CD4-positive, alpha-beta T cell treated with Interleukin-6 at 100 ng/mL for 8 hours (primary cell): Measurements from ENCODE around the gene XG.
"Not testable (repeated sequence)": the region's sequence is repeated elsewhere in the genome, so short reads cannot be mapped to it uniquely, and the experiment has no call there.

Source experiments
- DNase-seq: peaks from one replicate; pipeline ENCODE4 v3.0.0-alpha.2; 2020; ENCODE audit warnings: mixed read lengths, low spot score

Gene XG

GRCh38 chrX:2751874-2752300, at the start of gene XG:
Gene XG, plus strand, starts transcription at chrX:2752040. Its CDS starts 235 bp downstream, at chrX:2752275.
- not testable (repeated sequence) for DNase-seq

GRCh38 chrX:2703991-2704369, 47.9 kb upstream of the XG start:
- DNase-seq: no peak

- DNase-seq: no peak
Measured at GRCh38 chrX:2705046-2705832, 46.6 kb upstream of the XG start.

GRCh38 chrX:2707334-2707760, 44.5 kb upstream of the XG start:
- DNase-seq: peak; percentile 51

GRCh38 chrX:2708021-2708420, 43.8 kb upstream of the XG start:
- no peak for DNase-seq

- DNase-seq: no peak
Measured at GRCh38 chrX:2708592-2709188, 43.1 kb upstream of the XG start.

GRCh38 chrX:2709556-2709955, 42.3 kb upstream of the XG start:
- DNase-seq: no peak

- no peak for DNase-seq
Measured at GRCh38 chrX:2710041-2710840, 41.6 kb upstream of the XG start.

- no peak for DNase-seq
Measured at GRCh38 chrX:2711441-2711840, 40.4 kb upstream of the XG start.

- no peak for DNase-seq
Measured at GRCh38 chrX:2712428-2712827, 39.4 kb upstream of the XG start.

GRCh38 chrX:2712890-2713840, 38.7 kb upstream of the XG start:
- DNase-seq: no peak

GRCh38 chrX:2714551-2714950, 37.3 kb upstream of the XG start:
- no peak for DNase-seq

GRCh38 chrX:2715066-2715600, 36.7 kb upstream of the XG start:
- no peak for DNase-seq

GRCh38 chrX:2717312-2717711, 34.5 kb upstream of the XG start:
- DNase-seq: no peak

GRCh38 chrX:2718821-2719220, 33.0 kb upstream of the XG start:
- no peak for DNase-seq

- DNase-seq: no peak
Measured at GRCh38 chrX:2719774-2720447, 31.9 kb upstream of the XG start.

- no peak for DNase-seq
Measured at GRCh38 chrX:2723286-2723879, 28.5 kb upstream of the XG start.

- DNase-seq: not testable (repeated sequence)
Measured at GRCh38 chrX:2727264-2727663, 24.6 kb upstream of the XG start.

- DNase-seq: no peak
Measured at GRCh38 chrX:2732076-2732475, 19.8 kb upstream of the XG start.

- DNase-seq: no peak
Measured at GRCh38 chrX:2732649-2733048, 19.2 kb upstream of the XG start.
